GM13976 (cell line): Measurements from ENCODE around the gene C1R.

ENCODE experiments used
- DNase-seq: peaks from one replicate; pipeline ENCODE4 v3.0.0; 2012; ENCODE audit warnings: low spot score
- CTCF ChIP-seq: IDR thresholded peaks from 2 replicates; pipeline ENCODE4 v1.5.1; 2012; ENCODE audit warnings: borderline replicate concordance, mild to moderate bottlenecking; ENCODE audit not compliant: insufficient read depth; ENCODE audit errors: extremely low read depth, missing control alignments, control extremely low read depth
- in situ Hi-C: fragments of 300-500 bp; cut with MboI; formaldehyde crosslinking; loops from one replicate; pipeline ENCODE4 v1.12.0; 2022; ENCODE audit warnings: low sequenced_read_pairs, mixed read lengths, inconsistent platforms; ENCODE audit not compliant: unreplicated experiment

Gene C1R

GRCh38 chr12:7128681-7129286 is 36.5 kb upstream of the C1R start, which contains the start of gene RBP5:
TSS of gene RBP5 (minus strand) at chr12:7128889. CDS start at chr12:7128775, 114 bp downstream.
- DNase-seq, result no peak
- in situ Hi-C loops, result no loop called here
- no peak for TF ChIP-seq CTCF

DNA sequence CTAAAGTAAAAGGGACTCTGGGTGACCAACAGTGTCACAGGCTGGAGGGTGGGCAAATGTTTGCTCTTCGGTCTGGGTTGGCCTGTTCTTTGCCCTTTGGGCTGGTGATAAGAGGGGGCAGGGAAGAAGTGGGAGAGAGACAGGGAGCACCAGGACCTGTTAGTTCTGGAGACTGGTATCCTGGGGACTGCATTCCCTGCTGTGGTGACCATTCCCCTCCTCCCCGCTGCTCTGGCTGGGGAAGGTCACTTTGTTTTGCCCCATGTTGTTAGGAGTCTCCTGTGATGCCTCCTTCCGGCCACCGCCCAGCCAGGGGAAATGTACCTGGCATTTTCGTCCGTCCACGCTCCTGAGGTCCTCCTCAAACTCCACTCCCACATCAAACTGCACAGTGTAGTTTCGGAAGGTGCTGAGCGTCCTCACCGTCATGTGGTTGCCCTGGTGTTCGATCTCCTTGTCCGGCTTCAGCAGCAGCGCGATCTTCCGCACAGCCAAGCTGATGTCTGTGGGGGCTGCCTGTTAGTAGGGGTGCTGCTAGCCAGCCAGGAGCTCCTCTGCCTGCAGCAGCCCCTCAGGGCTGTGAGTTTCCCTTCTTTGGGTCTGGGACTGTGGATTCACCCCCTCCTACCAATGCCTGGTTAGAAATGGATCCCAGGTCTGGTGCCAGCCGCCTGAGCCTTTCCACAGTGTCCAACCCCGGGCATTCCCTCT is 35.8 kb upstream of the C1R start:
- in situ Hi-C loops, result no loop called here

GRCh38 chr12:7125632-7126227 is 33.5 kb upstream of the C1R start:
- no peak for TF ChIP-seq CTCF
- in situ Hi-C loops, result no loop called here

More for the DNA sequence above, 35.8 kb upstream of the C1R start:
- TF ChIP-seq CTCF, result no peak
- no peak for DNase-seq

GRCh38 chr12:7123806-7124522 is 31.7 kb upstream of the C1R start:
- TF ChIP-seq CTCF, result no peak
- DNase-seq, result no peak
- in situ Hi-C loops, result loop anchor here (25.0 kb wide), 1 partner anchor 187 kb away; the partner anchor contains the start of genes ATN1, C12orf57 and RNU7-1

More at GRCh38 chr12:7125632-7126227, 33.5 kb upstream of the C1R start:
- DNase-seq, result no peak

GRCh38 chr12:7122811-7123769 is 30.8 kb upstream of the C1R start:
- DNase-seq, result no peak
- in situ Hi-C loops, result loop anchor here (25.0 kb wide), 1 partner anchor 186 kb away; the partner anchor contains the start of genes ATN1, C12orf57 and RNU7-1

More at GRCh38 chr12:7122811-7123769, 30.8 kb upstream of the C1R start:
- TF ChIP-seq CTCF, result no peak
